ENCODE results near the gene C19orf85. TPM values are rescaled to one million over a fixed set of nuclear protein-coding genes. Genes with fewer than 3 reads are reported as not detected.
"Not testable (repeated sequence)": the region's sequence is repeated elsewhere in the genome, so short reads cannot be mapped to it uniquely, and the experiment has no call there.

C19orf85 gene
- total RNA-seq, 2 donors from 2014 or later: not detected

- no peak for ATAC-seq (replicated peaks in 1 of 2)
- no peaks in the 10 kb centered on the region for H3K36me3 Mint-ChIP-seq (ENCODE audit: insufficient read depth in 2 of 2)
- DNase-seq: no peak
- no peaks in the 10 kb centered on the region for H3K4me1 Mint-ChIP-seq (ENCODE audit: low read depth)
- no peaks in the 10 kb centered on the region for H3K9me3 Mint-ChIP-seq
- no peak overlapping the region for H3K27ac Mint-ChIP-seq
- H3K4me3 Mint-ChIP-seq: no peak overlapping the region
- peaks cover 18% of the 10 kb centered on the region for H3K27me3 Mint-ChIP-seq (ENCODE audit: low read depth)
Measured at GRCh38 chr19:55431183-55431582, 33.4 kb downstream of the C19orf85 start.

GRCh38 chr19:55426042-55426441 is 38.5 kb downstream of the C19orf85 start:
- Mint-ChIP-seq H3K36me3 (ENCODE audit: insufficient read depth in 2 of 2) (no peaks in the 10 kb centered on the region), H3K4me3 (no peak overlapping the region), H3K27ac (no peak overlapping the region), H3K27me3 (ENCODE audit: low read depth) (peaks cover 5% of the 10 kb centered on the region), H3K9me3 (no peaks in the 10 kb centered on the region), H3K4me1 (ENCODE audit: low read depth) (peaks cover 8% of the 10 kb centered on the region)
- DNase-seq: no peak
- ATAC-seq (replicated peaks in 1 of 2): no peak

- Mint-ChIP-seq H3K4me3 (no peak overlapping the region), H3K4me1 (ENCODE audit: low read depth) (peaks cover 8% of the 10 kb centered on the region), H3K27me3 (ENCODE audit: low read depth) (no peaks in the 10 kb centered on the region), H3K27ac (no peak overlapping the region), H3K36me3 (ENCODE audit: insufficient read depth in 2 of 2) (no peaks in the 10 kb centered on the region), H3K9me3 (no peaks in the 10 kb centered on the region)
- ATAC-seq (replicated peaks in 1 of 2) (no peak), DNase-seq (no peak)
Measured at GRCh38 chr19:55424518-55424917, 40.0 kb downstream of the C19orf85 start.

- Mint-ChIP-seq H3K4me3 (no peak overlapping the region), H3K36me3 (ENCODE audit: insufficient read depth in 2 of 2) (no peaks in the 10 kb centered on the region), H3K9me3 (no peaks in the 10 kb centered on the region), H3K27me3 (ENCODE audit: low read depth) (no peaks in the 10 kb centered on the region), H3K27ac (no peak overlapping the region), H3K4me1 (ENCODE audit: low read depth) (peaks cover 8% of the 10 kb centered on the region)
- ATAC-seq (replicated peaks in 1 of 2) (no peak), DNase-seq (no peak)
Measured at GRCh38 chr19:55423225-55424005, 41.1 kb downstream of the C19orf85 start.

GRCh38 chr19:55421281-55421680 is 43.3 kb downstream of the C19orf85 start:
- not testable (repeated sequence) for H3K36me3 Mint-ChIP-seq (ENCODE audit: insufficient read depth in 2 of 2); DNase-seq; H3K27ac Mint-ChIP-seq; ATAC-seq (replicated peaks in 1 of 2); H3K9me3 Mint-ChIP-seq; H3K27me3 Mint-ChIP-seq (ENCODE audit: low read depth); H3K4me3 Mint-ChIP-seq; H3K4me1 Mint-ChIP-seq (ENCODE audit: low read depth)

- Mint-ChIP-seq H3K4me3 (no peak overlapping the region), H3K27me3 (ENCODE audit: low read depth) (no peaks in the 10 kb centered on the region), H3K9me3 (no peaks in the 10 kb centered on the region), H3K36me3 (ENCODE audit: insufficient read depth in 2 of 2) (no peaks in the 10 kb centered on the region), H3K4me1 (ENCODE audit: low read depth) (peaks cover 8% of the 10 kb centered on the region), H3K27ac (no peak overlapping the region)
- no peak for DNase-seq
- ATAC-seq (replicated peaks in 1 of 2): no peak
Measured at GRCh38 chr19:55419624-55420236, 44.8 kb downstream of the C19orf85 start.

GRCh38 chr19:55419103-55419502 is 45.4 kb downstream of the C19orf85 start:
- no peaks in the 10 kb centered on the region for H3K27me3 Mint-ChIP-seq (ENCODE audit: low read depth)
- no peaks in the 10 kb centered on the region for H3K36me3 Mint-ChIP-seq (ENCODE audit: insufficient read depth in 2 of 2)
- H3K27ac Mint-ChIP-seq: no peak overlapping the region
- ATAC-seq (replicated peaks in 1 of 2): no peak
- no peaks in the 10 kb centered on the region for H3K9me3 Mint-ChIP-seq
- no peak for DNase-seq
- H3K4me3 Mint-ChIP-seq: no peak overlapping the region
- peaks cover 8% of the 10 kb centered on the region for H3K4me1 Mint-ChIP-seq (ENCODE audit: low read depth)

GRCh38 chr19:55418185-55418584 is 46.4 kb downstream of the C19orf85 start:
- DNase-seq (peak; percentile 54 to 60), ATAC-seq (replicated peaks in 1 of 2) (peak; percentile 67 to 82)
- H3K4me1 Mint-ChIP-seq (ENCODE audit: low read depth): peaks cover 8% of the 10 kb centered on the region
- no peaks in the 10 kb centered on the region for H3K9me3 Mint-ChIP-seq
- no peak overlapping the region for H3K27ac Mint-ChIP-seq
- no peaks in the 10 kb centered on the region for H3K27me3 Mint-ChIP-seq (ENCODE audit: low read depth)
- H3K36me3 Mint-ChIP-seq (ENCODE audit: insufficient read depth in 2 of 2): no peaks in the 10 kb centered on the region
- no peak overlapping the region for H3K4me3 Mint-ChIP-seq

Other genes starting within 250 kb of the C19orf85 start
- 10 to 100 TPM in 1 of 2 donors, 1 to 10 TPM in 1; 8.5 to 12.8 TPM for gene TMEM86B, start 236.0 kb downstream of the C19orf85 start, total RNA-seq
- 100 to 1,000 TPM; 177 to 202 TPM for gene PPP6R1, start 205.7 kb downstream of the C19orf85 start, total RNA-seq
- gene HSPBP1, start 184.6 kb downstream of the C19orf85 start, total RNA-seq: 10 to 100 TPM; 23.9 to 31.1 TPM
- gene BRSK1, start 180.8 kb downstream of the C19orf85 start, total RNA-seq: 10 to 100 TPM; 13.0 to 19.6 TPM
- not detected for gene TMEM150B, start 139.4 kb downstream of the C19orf85 start, total RNA-seq
- 10 to 100 TPM; 29.2 to 31.3 TPM for gene KMT5C, start 124.9 kb downstream of the C19orf85 start, total RNA-seq
- 1 to 10 TPM; 3.1 to 7.4 TPM for gene COX6B2, start 110.0 kb downstream of the C19orf85 start, total RNA-seq
- gene GARIN5B, start 101.5 kb downstream of the C19orf85 start, total RNA-seq: under 1 TPM in 1 of 2 donors, not detected in 1; 0.07 TPM
- gene IL11, start 94.3 kb downstream of the C19orf85 start, total RNA-seq: 1 to 10 TPM; 4.0 to 5.4 TPM
- gene TMEM190, start 87.9 kb downstream of the C19orf85 start, total RNA-seq: not detected
- 10 to 100 TPM in 1 of 2 donors, 1 to 10 TPM in 1; 7.5 to 11.7 TPM for gene TMEM238, start 80.5 kb downstream of the C19orf85 start, total RNA-seq
- 1,000 to 10,000 TPM; 3,217 to 3,413 TPM for gene RPL28, start 78.8 kb downstream of the C19orf85 start, total RNA-seq
- gene UBE2S, start 57.0 kb downstream of the C19orf85 start, total RNA-seq: 100 to 1,000 TPM; 192 to 223 TPM
- gene SHISA7, start 21.5 kb downstream of the C19orf85 start, total RNA-seq: under 1 TPM in 1 of 2 donors, not detected in 1; 0.17 TPM
- 10 to 100 TPM; 19.5 to 20.3 TPM for gene ISOC2, start 3.1 kb downstream of the C19orf85 start, total RNA-seq
- gene ZNF628, start 11.9 kb upstream of the C19orf85 start, total RNA-seq: 1 to 10 TPM; 7.9 to 9.0 TPM
- gene NAT14, start 20.4 kb upstream of the C19orf85 start, total RNA-seq: 10 to 100 TPM; 19.2 to 20.5 TPM
- 1 to 10 TPM; 1.2 to 1.7 TPM for gene SSC5D, start 23.7 kb upstream of the C19orf85 start, total RNA-seq
- not detected for gene SBK2, start 72.4 kb upstream of the C19orf85 start, total RNA-seq
- gene SBK3, start 80.8 kb upstream of the C19orf85 start, total RNA-seq: not detected
- 1 to 10 TPM; 9.3 to 9.4 TPM for gene ZNF579, start 116.1 kb upstream of the C19orf85 start, total RNA-seq
- gene FIZ1, start 134.8 kb upstream of the C19orf85 start, total RNA-seq: 10 to 100 TPM; 16.2 to 17.3 TPM
- 10 to 100 TPM; 26.2 to 32.3 TPM for gene ZNF524, start 135.5 kb upstream of the C19orf85 start, total RNA-seq
- 10 to 100 TPM; 12.9 to 13.2 TPM for gene ZNF865, start 140.9 kb upstream of the C19orf85 start, total RNA-seq
- 1 to 10 TPM; 4.3 to 6.9 TPM for gene ZNF784, start 159.8 kb upstream of the C19orf85 start, total RNA-seq
- 10 to 100 TPM; 46.1 to 47.8 TPM for gene ZNF580, start 176.3 kb upstream of the C19orf85 start, total RNA-seq
- gene ZNF581, start 178.9 kb upstream of the C19orf85 start, total RNA-seq: 10 to 100 TPM; 43.1 to 50.7 TPM
- gene CCDC106, start 183.5 kb upstream of the C19orf85 start, total RNA-seq: 10 to 100 TPM; 13.8 to 21.7 TPM
- 100 to 1,000 TPM; 128 to 137 TPM for gene U2AF2, start 190.3 kb upstream of the C19orf85 start, total RNA-seq
- 10 to 100 TPM; 33.8 to 40.5 TPM for gene EPN1, start 210.5 kb upstream of the C19orf85 start, total RNA-seq